ENCODE data around the gene GAP43.

- TF ChIP-seq ADNP (CRISPR knock-in tag; IDR thresholded peaks at IDR 0.05) (no peak), CHD4 (IDR thresholded peaks at IDR 0.05; ENCODE audit: borderline replicate concordance, low read length) (no peak), RNF2 (conservative IDR thresholded peaks at IDR 0.05; ENCODE audit: low read depth) (no peak), CTCF (CRISPR knock-in tag; IDR thresholded peaks at IDR 0.05) (no peak), ZNF792 (CRISPR knock-in tag; IDR thresholded peaks at IDR 0.05) (no peak)
Observed at GRCh38 chr3:115651599-115651998, 28.3 kb downstream of the GAP43 start.
